IMR-90 (cell line): Measurements from ENCODE around the gene CFDP1. TPM values are rescaled to one million over a fixed set of nuclear protein-coding genes. Genes with fewer than 3 reads are reported as not detected.

ENCODE experiments used
- ATAC-seq: fragments of 200-7000 bp; cut with Tn5 transposase; 2 replicates; pipeline ENCODE4 v1.9.1; 2020; ENCODE audit warnings: low read depth, mild to moderate bottlenecking, moderate library complexity
- BruUV-seq: library from RNA; stranded (reverse); fragments of 400-500 nt; replicated peaks from 2 replicates; lab custom pipeline; 2021; lab: Mats Ljungman, UMichigan
- CTCF ChIA-PET: fragments of 300-600 bp; formaldehyde crosslinking; extraction: SDS; loops from one replicate; lab custom pipeline; 2021; ENCODE audit warnings: antibody characterized with exemption; lab: Yijun Ruan, JAX
- POLR2A ChIA-PET: fragments of 300-600 bp; sonication (Branson Sonifier 250); formaldehyde crosslinking; loops from one replicate; lab custom pipeline; 2022; ENCODE audit warnings: antibody characterized with exemption; ENCODE audit not compliant: unreplicated experiment; lab: Charles Lee
- DNase-seq: peaks from one replicate; pipeline ENCODE4 v3.0.0; 2013
- H2AFZ ChIP-seq: replicated peaks from 2 replicates; pipeline ENCODE3; 2013; ENCODE audit warnings: low read length, mild to moderate bottlenecking; ENCODE audit not compliant: poor library complexity
- H2AK5ac ChIP-seq: 2 replicates; pipeline ENCODE4 v1.6.1; 2013; ENCODE audit warnings: low read depth, low read length, inconsistent platforms
- H2AK9ac ChIP-seq: replicated peaks from 2 replicates; pipeline ENCODE3; 2013; ENCODE audit warnings: mild to moderate bottlenecking, low read depth, low read length, moderate library complexity; ENCODE audit not compliant: poor library complexity
- H2BK120ac ChIP-seq: 2 replicates; pipeline ENCODE4 v1.6.1; 2013; ENCODE audit warnings: low read depth, low read length, inconsistent platforms
- H2BK15ac ChIP-seq: 3 replicates; pipeline ENCODE4 v1.6.1; 2013; ENCODE audit warnings: low read depth, low read length, inconsistent platforms
- H2BK20ac ChIP-seq: 2 replicates; pipeline ENCODE4 v1.6.1; 2013; ENCODE audit warnings: low read depth, mild to moderate bottlenecking, inconsistent platforms, low read length, moderate library complexity
- H2BK5ac ChIP-seq: 2 replicates; pipeline ENCODE4 v1.6.1; 2013; ENCODE audit warnings: mild to moderate bottlenecking, low read depth, low read length, inconsistent platforms; ENCODE audit not compliant: poor library complexity, severe bottlenecking
- H3K14ac ChIP-seq: replicated peaks from 2 replicates; pipeline ENCODE4 v1.6.1; 2013; ENCODE audit warnings: low read depth, low read length, inconsistent platforms
- H3K18ac ChIP-seq: 2 replicates; pipeline ENCODE4 v1.6.1; 2013; ENCODE audit warnings: low read depth, low read length, control low read depth
- H3K23ac ChIP-seq: 2 replicates; pipeline ENCODE4 v1.6.1; 2013; ENCODE audit warnings: low read depth, low read length, inconsistent platforms
- H3K27ac ChIP-seq: 2 replicates; pipeline ENCODE4 v1.5.1; 2013; ENCODE audit warnings: mild to moderate bottlenecking, control low read depth, low read length; ENCODE audit not compliant: insufficient read depth
- H3K27me3 ChIP-seq: 2 replicates; pipeline ENCODE4 v1.6.1; 2013; ENCODE audit warnings: low read length; ENCODE audit not compliant: control insufficient read depth, insufficient read depth
- H3K36me3 ChIP-seq: 2 replicates; pipeline ENCODE4 v1.6.1; 2013; ENCODE audit warnings: low read length, mixed read lengths; ENCODE audit not compliant: control insufficient read depth, insufficient read depth
- H3K4ac ChIP-seq: 2 replicates; pipeline ENCODE4 v1.6.1; 2013; ENCODE audit warnings: low read depth, low read length, inconsistent platforms
- H3K4me1 ChIP-seq: 2 replicates; pipeline ENCODE4 v1.6.1; 2013; ENCODE audit warnings: low read length, mixed read lengths; ENCODE audit not compliant: control insufficient read depth, insufficient read depth
- H3K4me2 ChIP-seq: 2 replicates; pipeline ENCODE4 v1.6.1; 2013; ENCODE audit warnings: low read depth, mild to moderate bottlenecking, control low read depth, low read length, moderate library complexity
- H3K4me3 ChIP-seq: 2 replicates; pipeline ENCODE4 v1.5.1; 2013; ENCODE audit warnings: low read depth, mild to moderate bottlenecking, control low read depth, low read length, moderate library complexity; ENCODE audit not compliant: insufficient read depth
- H3K56ac ChIP-seq: 2 replicates; pipeline ENCODE4 v1.6.1; 2013; ENCODE audit warnings: low read length, inconsistent platforms; ENCODE audit not compliant: insufficient read depth; ENCODE audit errors: extremely low read depth
- H3K79me1 ChIP-seq, 2 experiments: 2 replicates each; pipeline ENCODE4 v1.6.1; 2013; ENCODE audit warnings: low read length in 2 of 2, inconsistent platforms in 1 of 2, low read depth in 1 of 2
- H3K9ac ChIP-seq: 2 replicates; pipeline ENCODE4 v1.6.1; 2013; ENCODE audit warnings: low read depth, low read length, control low read depth
- H3K9me1 ChIP-seq: 2 replicates; pipeline ENCODE4 v1.6.1; 2013; ENCODE audit warnings: low read length, inconsistent platforms; ENCODE audit not compliant: insufficient read depth
- H3K9me3 ChIP-seq: 2 replicates; pipeline ENCODE4 v1.6.1; 2013; ENCODE audit warnings: low read length; ENCODE audit not compliant: control insufficient read depth, insufficient read depth
- H4K20me1 ChIP-seq: 2 replicates; pipeline ENCODE4 v1.6.1; 2013; ENCODE audit warnings: low read length, inconsistent platforms; ENCODE audit not compliant: insufficient read depth
- H4K5ac ChIP-seq: 2 replicates; pipeline ENCODE4 v1.6.1; 2013; ENCODE audit warnings: mild to moderate bottlenecking, low read depth, low read length, control low read depth
- H4K8ac ChIP-seq, 2 experiments: 2 replicates each; pipeline ENCODE4 v1.6.1; 2013; ENCODE audit warnings: low read depth in 2 of 2, low read length in 2 of 2, control low read depth in 1 of 2, inconsistent platforms in 1 of 2
- H4K91ac ChIP-seq: 2 replicates; pipeline ENCODE4 v1.6.1; 2013; ENCODE audit warnings: low read depth, low read length, inconsistent platforms; ENCODE audit not compliant: insufficient read depth
- CHD1 ChIP-seq: IDR thresholded peaks from 2 replicates; pipeline ENCODE4 v1.6.1; 2012; ENCODE audit warnings: low read depth, low read length, improper control_type of control experiment
- FOS ChIP-seq: fragments of 150-350 bp; IDR thresholded peaks from 2 replicates; pipeline ENCODE4 v1.6.1; 2016; ENCODE audit warnings: low read depth, low read length
- WGBS, 2 experiments: methylation state at CpG; one replicate each; pipeline versions ENCODE4 v1.1.5 to v1.1.7; 2013; ENCODE audit warnings: missing lambda C conversion rate in 2 of 2; ENCODE audit not compliant: insufficient read length in 1 of 2; ENCODE audit errors: extremely low coverage in 2 of 2; 5-methylcytosine and 5-hydroxymethylcytosine counted together
- dilution Hi-C: fragments of 300-500 bp; cut with HindIII; formaldehyde crosslinking; loops from one replicate; pipeline ENCODE4 v1.14.3; 2018; ENCODE audit warnings: low sequenced_read_pairs; ENCODE audit not compliant: unreplicated experiment
- in situ Hi-C: fragments of 300-500 bp; cut with MboI; formaldehyde crosslinking; loops from 3 replicates; pipeline ENCODE4 v1.14.3; 2019; ENCODE audit warnings: low sequenced_read_pairs, inconsistent platforms, mixed read lengths
- intact Hi-C: fragments of 100-400 bp; cut with micrococcal nuclease; formaldehyde crosslinking; loops from 2 replicates; pipeline ENCODE4 v1.10.0; 2022
- polyA plus RNA-seq, 3 experiments: library from polyadenylated mRNA; depleted of rRNA; stranded (reverse); fragments of >200 nt; gene quantifications; 2 replicates each; pipeline ENCODE4 v1.2.3, GENCODE V29; 2012; ENCODE audit warnings: low replicate concordance in 1 of 3
- total RNA-seq: library from RNA; depleted of rRNA; stranded (reverse); fragments of >200 nt; gene quantifications from 2 replicates; pipeline ENCODE4 v1.2.3, GENCODE V29; 2012

Gene CFDP1
- total and polyA plus RNA-seq, 2 of the 4 experiments (the other 2 are of a cell fraction) = 15.6 to 38.7 TPM

DNA sequence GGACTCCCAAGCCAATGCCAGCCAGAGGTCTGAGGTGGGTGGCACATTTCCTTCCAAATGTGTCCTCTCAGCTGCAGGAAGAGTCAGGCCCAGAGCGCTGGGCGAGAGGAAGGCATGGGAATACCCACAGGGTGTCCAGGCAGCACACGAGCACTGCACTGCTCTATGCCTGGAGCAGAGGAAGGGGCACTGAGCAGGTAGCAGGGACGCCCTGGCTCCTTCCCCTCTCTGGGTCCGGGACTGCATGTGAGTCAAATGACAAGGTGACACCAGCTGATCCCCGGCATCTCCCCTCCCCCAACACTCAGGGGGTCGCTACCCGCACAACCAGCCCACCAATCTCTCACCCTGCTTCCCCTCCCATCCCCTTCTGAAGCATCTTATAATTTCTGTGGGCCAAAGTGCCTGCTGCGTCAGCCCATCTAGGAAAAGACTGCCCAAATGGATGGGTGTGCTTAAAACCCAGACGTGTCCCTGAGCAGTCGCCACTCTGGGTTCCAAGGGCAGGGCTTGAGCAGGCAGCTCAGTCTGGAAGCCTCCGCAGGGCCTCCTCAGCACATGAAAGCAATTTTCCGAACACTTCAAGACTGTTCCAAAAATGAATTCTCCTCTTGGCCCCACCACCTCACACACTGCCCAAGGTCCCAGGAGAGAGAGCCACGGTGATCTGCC lies 169.9 kb downstream of the CFDP1 start:
- 65% methylated on average over 5 of the region's 14 CpGs; no CpG with 5 or more reads in 1 of the 2 experiments for WGBS, 2 experiments
- H4K5ac ChIP-seq = no peak overlapping the region
- ChIA-PET CTCF (no interaction called here), POLR2A (no interaction called here)
- H3K9me1 ChIP-seq = peaks cover 45% of the 10 kb centered on the region
- intact Hi-C loops (no loop called here), in situ Hi-C loops (no loop called here), dilution Hi-C loops (no loop called here)
- H3K4me3 ChIP-seq = peak overlapping the region; percentile 94
- H3K14ac ChIP-seq = peak overlapping the region; percentile 92
- peaks cover 5 to 71% of the 10 kb centered on the region in 2 experiments; a peak in 3 of 4 replicates for H3K79me1 ChIP-seq
- peak overlapping the region; percentile 92 for H3K23ac ChIP-seq
- ATAC-seq = peak; percentile 1; the same call in 1 of the 2 replicates
- no peaks in the 10 kb centered on the region for H3K9me3 ChIP-seq
- H3K4ac ChIP-seq = peak overlapping the region; percentile 96
- H3K36me3 ChIP-seq = peaks cover 7% of the 10 kb centered on the region; the same call in 1 of the 2 replicates
- TF ChIP-seq FOS (peak; percentile 3; the same call in 1 of the 2 replicates), CHD1 (no peak)
- peaks cover 50% of the 10 kb centered on the region for H3K4me1 ChIP-seq
- H3K27ac ChIP-seq = peak overlapping the region; percentile 97
- H4K20me1 ChIP-seq = peaks cover 64% of the 10 kb centered on the region
- peak overlapping the region; percentile 47 for H2AK5ac ChIP-seq
- peak overlapping the region; percentile 59 for H2AK9ac ChIP-seq
- peak overlapping the region; percentile 92 for H3K9ac ChIP-seq
- H2BK15ac ChIP-seq = peak overlapping the region; percentile 40; the same call in 1 of the 3 replicates
- DNase-seq = no peak
- H3K56ac ChIP-seq = peak overlapping the region; percentile 11; the same call in 1 of the 2 replicates
- peak overlapping the region; percentile 70 for H2AFZ ChIP-seq
- no peak overlapping the region for H2BK20ac ChIP-seq
- H4K91ac ChIP-seq = peak overlapping the region; percentile 76; the same call in 1 of the 2 replicates
- peak overlapping the region; percentile 66 for H2BK120ac ChIP-seq
- no TSS peak for BruUV-seq
- H4K8ac ChIP-seq = peak overlapping the region in 1 of 2 experiments; percentile 42; a peak in 1 of 4 replicates
- peak overlapping the region; percentile 85 for H2BK5ac ChIP-seq
- no peak overlapping the region; the same call in 1 of the 2 replicates for H3K18ac ChIP-seq
- H3K27me3 ChIP-seq = no peaks in the 10 kb centered on the region
- H3K4me2 ChIP-seq = peak overlapping the region; percentile 93
